ENCODE results near the gene CLTCL1. TPM values are rescaled to one million over a fixed set of nuclear protein-coding genes. Genes with fewer than 3 reads are reported as not detected.

Gene CLTCL1
- total and polyA plus RNA-seq, 9 of the 15 experiments (the other 6 are each of a cell fraction or from before 2014, with no cell fraction given), result 1.1 to 11.7 (median 5.0) TPM

DNA sequence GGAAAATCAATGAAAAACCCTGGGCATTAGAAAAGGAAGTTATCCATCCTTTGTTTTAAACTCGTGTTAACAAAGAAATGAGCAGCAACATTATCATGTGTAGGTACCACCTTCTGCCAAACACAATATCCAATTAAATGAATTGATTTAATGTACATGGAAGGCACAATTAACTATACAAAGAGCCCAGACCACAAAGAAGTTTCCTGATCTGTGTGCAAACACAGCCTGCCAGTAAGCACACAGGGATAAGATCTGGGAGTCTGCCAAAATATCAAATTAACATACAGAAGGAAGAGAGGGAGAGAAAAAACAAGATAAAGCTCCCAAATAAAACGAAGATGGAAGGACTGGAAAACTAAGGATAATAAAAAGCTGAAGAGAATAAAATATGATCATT lies 58.9 kb downstream of the CLTCL1 start:
- Histone ChIP-seq H3K27me3 (ENCODE audit: control insufficient read depth in 2 of 2, insufficient read depth in 2 of 2, low read length in 2 of 2) (peaks cover 50 to 53% of the 10 kb centered on the region in 2 experiments), H3K4me1 (replicated peaks in 1 of 2; ENCODE audit: control insufficient read depth in 2 of 2, insufficient read depth in 2 of 2, low read length in 2 of 2) (peaks cover 0 to 8% of the 10 kb centered on the region in 2 experiments; a peak in 3 of 5 replicates), H3K9ac (ENCODE audit: insufficient read depth in 1 of 2, low read depth in 2 of 2, low read length in 2 of 2) (no peak overlapping the region), H3K27ac (ENCODE audit: extremely low read depth, low read depth, low read length) (no peak overlapping the region), H3K4me3 (no peak overlapping the region), H4K20me1 (replicated peaks; ENCODE audit: control insufficient read depth, insufficient read depth, low read length) (no peaks in the 10 kb centered on the region), H2AFZ (ENCODE audit: low read depth, low read length) (no peak overlapping the region), H3K9me1 (ENCODE audit: control insufficient read depth, insufficient read depth, low read length) (no peaks in the 10 kb centered on the region), H3K9me3 (replicated peaks; ENCODE audit: control insufficient read depth, insufficient read depth, low read depth, low read length) (no peaks in the 10 kb centered on the region), H3K79me2 (ENCODE audit: control insufficient read depth, insufficient read depth, low read length) (no peaks in the 10 kb centered on the region), H3K36me3 (ENCODE audit: control insufficient read depth, insufficient read depth, low read length) (no peaks in the 10 kb centered on the region), H3K4me2 (ENCODE audit: insufficient read depth, low read length) (no peak overlapping the region)
- TF ChIP-seq, protein P1, sequence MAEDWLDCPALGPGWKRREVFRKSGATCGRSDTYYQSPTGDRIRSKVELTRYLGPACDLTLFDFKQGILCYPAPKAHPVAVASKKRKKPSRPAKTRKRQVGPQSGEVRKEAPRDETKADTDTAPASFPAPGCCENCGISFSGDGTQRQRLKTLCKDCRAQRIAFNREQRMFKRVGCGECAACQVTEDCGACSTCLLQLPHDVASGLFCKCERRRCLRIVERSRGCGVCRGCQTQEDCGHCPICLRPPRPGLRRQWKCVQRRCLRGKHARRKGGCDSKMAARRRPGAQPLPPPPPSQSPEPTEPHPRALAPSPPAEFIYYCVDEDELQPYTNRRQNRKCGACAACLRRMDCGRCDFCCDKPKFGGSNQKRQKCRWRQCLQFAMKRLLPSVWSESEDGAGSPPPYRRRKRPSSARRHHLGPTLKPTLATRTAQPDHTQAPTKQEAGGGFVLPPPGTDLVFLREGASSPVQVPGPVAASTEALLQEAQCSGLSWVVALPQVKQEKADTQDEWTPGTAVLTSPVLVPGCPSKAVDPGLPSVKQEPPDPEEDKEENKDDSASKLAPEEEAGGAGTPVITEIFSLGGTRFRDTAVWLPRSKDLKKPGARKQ (CRISPR knock-in tag; IDR thresholded peaks at IDR 0.05), result no peak
- TF ChIP-seq TRIM24 (IDR thresholded peaks at IDR 0.05), result no peak
- 0 out of 2 replicates have a peak, but pooled peaks have one; percentile 9 for TF ChIP-seq FOXA1 (IDR thresholded peaks at IDR 0.05; ENCODE audit: borderline replicate concordance)
- peak in 1 of 2 experiments; percentile 58; a peak in 2 of 4 replicates for TF ChIP-seq FOXA3 (CRISPR knock-in tag; conservative IDR thresholded peaks at IDR 0.05 in 1 of 2, IDR thresholded peaks at IDR 0.05 in 1 of 2)
- 0 out of 4 replicates have a peak, but pooled peaks of 1 of the 2 experiments have one; percentile 24 for TF ChIP-seq MAZ (CRISPR knock-in tag; conservative IDR thresholded peaks at IDR 0.05 in 1 of 2, IDR thresholded peaks at IDR 0.05 in 1 of 2)
- TF ChIP-seq, protein P2, sequence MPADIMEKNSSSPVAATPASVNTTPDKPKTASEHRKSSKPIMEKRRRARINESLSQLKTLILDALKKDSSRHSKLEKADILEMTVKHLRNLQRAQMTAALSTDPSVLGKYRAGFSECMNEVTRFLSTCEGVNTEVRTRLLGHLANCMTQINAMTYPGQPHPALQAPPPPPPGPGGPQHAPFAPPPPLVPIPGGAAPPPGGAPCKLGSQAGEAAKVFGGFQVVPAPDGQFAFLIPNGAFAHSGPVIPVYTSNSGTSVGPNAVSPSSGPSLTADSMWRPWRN (IDR thresholded peaks at IDR 0.05; ENCODE audit: low read depth), result peak; percentile 60; the same call in 1 of the 2 replicates
- TF ChIP-seq ZNF589 (CRISPR knock-in tag; IDR thresholded peaks at IDR 0.05; ENCODE audit: low read depth), result 0 out of 2 replicates have a peak, but pooled peaks have one; percentile 11
- no peak for TF ChIP-seq ZNF217 (CRISPR knock-in tag; IDR thresholded peaks at IDR 0.05)
- in situ Hi-C loops (cut with MboI), result no loop called here
- ChIA-PET CTCF (ENCODE audit: low intra/inter-chr PET ratio) (no interaction called here), POLR2A (interaction anchor here (0.7 to 3.4 kb wide), 4 partner anchors 12 to 59 kb away, joined by 4 to 18 read pairs (median 6); partner anchors contain the start of gene CLTCL1)
- no peak for DNase-seq (ENCODE audit: extremely low read depth in 1 of 4, low spot score in 3 of 4)
- BruUV-seq (replicated peaks), result no TSS peak
- FAIRE-seq, result no peak
- intact Hi-C loops (cut with micrococcal nuclease), result no loop called here
- no peak for ATAC-seq
- 5% methylated on average over 2 of the region's 2 CpGs for WGBS (ENCODE audit: insufficient coverage, low coverage, missing lambda C conversion rate)
